GM21526 (cell line): Measurements from ENCODE around the gene FGGY.
A peak's percentile ranks its signal among the peaks of the same experiment; 100 is the strongest.
"Not testable (repeated sequence)": the region's sequence is repeated elsewhere in the genome, so short reads cannot be mapped to it uniquely, and the experiment has no call there.

ENCODE experiments used
- ATAC-seq: cut with Tn5 transposase; IDR thresholded peaks from one replicate; pipeline ENCODE4 v1.9.1; 2021; ENCODE audit warnings: moderate library complexity; ENCODE audit not compliant: unreplicated experiment, low FRiP score

The FGGY gene, protein sequence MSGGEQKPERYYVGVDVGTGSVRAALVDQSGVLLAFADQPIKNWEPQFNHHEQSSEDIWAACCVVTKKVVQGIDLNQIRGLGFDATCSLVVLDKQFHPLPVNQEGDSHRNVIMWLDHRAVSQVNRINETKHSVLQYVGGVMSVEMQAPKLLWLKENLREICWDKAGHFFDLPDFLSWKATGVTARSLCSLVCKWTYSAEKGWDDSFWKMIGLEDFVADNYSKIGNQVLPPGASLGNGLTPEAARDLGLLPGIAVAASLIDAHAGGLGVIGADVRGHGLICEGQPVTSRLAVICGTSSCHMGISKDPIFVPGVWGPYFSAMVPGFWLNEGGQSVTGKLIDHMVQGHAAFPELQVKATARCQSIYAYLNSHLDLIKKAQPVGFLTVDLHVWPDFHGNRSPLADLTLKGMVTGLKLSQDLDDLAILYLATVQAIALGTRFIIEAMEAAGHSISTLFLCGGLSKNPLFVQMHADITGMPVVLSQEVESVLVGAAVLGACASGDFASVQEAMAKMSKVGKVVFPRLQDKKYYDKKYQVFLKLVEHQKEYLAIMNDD

DNA sequence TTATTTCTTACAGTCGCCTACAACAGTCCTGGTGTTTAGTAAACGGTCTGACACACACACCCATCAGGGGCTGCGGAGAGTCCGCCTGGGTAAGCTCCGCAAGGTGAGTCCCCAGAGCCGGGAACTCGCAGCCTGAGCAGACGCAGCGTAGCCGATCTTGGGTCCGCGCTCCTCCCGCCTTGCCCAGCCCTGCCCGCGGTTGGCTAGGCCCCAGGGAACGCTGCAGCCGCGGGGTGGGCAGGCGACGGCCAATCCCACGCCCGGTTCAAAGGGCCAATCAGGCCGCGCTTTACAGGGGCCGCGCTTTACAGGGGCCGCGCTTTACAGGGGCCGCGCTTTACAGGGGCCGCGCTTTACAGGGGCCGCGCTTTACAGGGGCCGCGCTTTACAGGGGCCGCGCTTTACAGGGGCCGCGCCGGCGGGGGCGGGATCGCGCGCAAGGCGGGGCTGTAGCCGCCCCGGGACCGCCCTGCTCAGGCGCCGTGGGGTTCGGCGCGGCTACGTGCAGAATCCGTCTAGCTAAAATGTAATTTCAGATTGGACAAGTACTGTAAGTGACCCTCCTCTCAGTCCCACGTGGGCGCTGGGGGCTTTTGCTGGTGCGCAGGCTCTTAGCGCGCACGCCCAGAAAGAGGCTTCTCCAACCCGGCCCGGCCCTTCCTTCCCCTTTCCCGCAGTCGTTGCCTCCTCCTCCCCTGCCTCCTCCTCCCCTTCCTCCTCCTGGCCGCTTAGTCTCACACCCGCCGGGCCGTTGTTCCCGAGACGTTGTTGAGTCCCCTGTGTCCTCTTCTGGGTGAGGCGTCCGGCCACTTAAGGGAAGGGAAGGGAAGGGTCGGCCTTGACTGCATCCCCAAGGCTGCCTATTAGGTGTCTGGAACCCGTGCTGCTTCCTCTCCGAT is at the start of gene FGGY:
FGGY (plus strand) TSS at position 737 of the 899 bp plus-strand sequence. CDS start 24,456 bp downstream, outside the sequence.
- peak; percentile 93 for ATAC-seq

DNA sequence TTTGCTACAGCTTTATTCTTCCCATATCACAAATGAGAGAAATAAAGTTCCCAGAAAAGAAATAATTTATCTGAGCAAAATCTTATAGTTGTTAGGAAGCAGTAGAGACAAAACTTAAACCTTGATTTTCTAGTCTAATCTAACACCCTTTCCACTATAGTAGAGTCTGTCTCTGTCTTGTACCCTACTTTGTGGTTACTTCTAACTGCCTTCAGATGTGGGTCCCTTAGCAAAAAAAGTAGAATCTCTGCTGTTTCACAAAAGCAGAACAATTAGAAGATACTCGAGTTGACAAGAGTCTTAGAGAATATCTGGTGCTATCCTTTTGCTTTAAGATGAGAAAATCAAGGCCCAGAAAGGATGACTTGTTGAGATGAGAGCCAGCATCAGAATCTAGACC is 48.1 kb upstream of the FGGY start:
- ATAC-seq: no peak

DNA sequence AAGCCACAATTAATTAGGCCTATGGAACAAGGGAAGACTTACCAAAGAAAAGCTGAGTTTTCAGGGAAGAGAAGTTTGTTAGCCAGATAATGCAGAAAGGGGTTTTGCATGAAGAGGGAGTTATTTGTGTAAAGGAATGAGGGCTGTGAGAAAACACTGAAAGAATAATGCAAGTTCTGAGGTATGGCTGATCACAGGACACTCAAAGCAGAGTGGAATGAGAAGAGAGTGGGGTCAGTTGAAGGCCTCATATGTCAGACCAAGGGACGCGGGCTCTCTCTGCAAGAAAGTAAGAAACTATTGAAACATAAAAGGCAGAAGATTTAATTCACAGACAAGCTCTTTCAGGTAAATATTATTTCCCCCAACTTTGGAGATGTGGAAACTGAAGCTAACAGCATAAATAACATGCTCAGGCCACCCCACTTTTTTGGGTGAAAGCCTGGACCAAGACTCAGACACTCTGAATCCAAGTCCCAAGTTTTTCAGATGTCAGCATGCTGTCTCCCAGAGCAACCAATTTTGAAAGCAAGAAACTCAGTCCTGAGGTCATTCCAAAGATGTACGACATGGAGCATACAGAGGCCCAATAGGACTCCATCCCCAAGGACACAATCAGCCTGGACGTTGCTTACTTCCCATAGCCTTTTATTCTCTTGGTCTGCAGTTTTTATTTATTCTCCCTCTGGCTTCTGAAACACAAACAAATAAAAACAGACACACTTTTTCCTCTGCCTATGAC is 47.3 kb upstream of the FGGY start:
- no peak for ATAC-seq

DNA sequence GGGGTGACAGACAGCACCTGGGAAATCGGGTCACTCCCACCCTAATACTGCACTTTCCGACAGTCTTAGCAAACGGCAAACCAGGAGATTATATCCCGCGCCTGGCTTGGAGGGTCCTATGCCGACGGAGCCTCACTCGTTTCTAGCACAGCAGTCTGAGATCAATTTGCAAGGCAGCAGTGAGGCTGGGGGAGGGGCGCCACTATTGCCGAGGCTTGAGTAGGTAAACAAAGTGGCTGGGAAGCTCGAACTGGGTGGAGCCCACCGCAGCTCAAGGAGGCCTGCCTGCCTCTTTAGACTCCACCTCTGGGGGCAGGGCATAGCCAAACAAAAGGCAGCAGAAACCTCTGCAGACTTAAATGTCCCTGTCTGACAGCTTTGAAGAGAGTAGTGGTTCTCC is 45.8 kb upstream of the FGGY start:
- ATAC-seq: not testable (repeated sequence)

DNA sequence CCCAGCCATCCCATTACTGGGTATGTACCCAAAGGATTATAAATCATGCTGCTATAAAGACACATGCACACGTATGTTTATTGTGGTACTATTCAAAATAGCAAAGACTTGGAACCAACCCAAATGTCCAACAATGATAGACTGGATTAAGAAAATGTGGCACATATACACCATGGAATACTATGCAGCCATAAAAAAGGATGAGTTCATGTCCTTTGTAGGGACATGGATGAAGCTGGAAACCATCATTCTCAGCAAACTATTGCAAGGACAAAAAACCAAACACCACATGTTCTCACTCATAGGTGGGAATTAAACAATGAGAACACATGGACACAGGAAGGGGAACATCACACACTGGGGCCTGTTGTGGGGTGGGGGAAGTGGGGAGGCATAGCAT is 40.5 kb upstream of the FGGY start:
- ATAC-seq: not testable (repeated sequence)

DNA sequence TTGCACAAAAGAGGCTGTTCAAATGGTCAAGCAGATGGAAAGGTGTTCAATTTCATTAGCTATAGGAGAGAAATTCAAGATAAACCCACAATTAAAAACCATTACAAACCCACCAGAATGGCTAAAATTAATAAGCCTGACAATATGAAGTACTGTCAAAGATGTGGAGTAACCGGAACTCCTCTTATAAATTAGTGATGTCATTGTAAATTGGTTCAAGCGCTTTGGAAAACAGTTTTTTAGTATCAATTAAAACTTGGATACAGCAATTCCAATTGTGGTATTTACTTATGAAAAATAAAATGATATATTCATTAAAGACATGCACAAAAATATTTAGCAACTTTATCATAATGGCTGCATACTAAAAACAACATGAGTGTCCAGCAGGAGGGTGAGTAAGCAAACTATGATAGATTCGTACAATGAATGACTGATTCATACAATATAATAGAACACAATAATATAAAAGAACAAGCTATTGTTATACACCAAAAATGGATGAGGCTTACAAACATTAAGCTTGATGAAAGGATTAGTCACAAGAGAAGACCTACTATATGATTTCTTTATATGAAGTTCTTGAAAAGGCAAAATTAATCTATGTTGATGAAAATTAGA is 38.4 kb upstream of the FGGY start:
- ATAC-seq: no peak

DNA sequence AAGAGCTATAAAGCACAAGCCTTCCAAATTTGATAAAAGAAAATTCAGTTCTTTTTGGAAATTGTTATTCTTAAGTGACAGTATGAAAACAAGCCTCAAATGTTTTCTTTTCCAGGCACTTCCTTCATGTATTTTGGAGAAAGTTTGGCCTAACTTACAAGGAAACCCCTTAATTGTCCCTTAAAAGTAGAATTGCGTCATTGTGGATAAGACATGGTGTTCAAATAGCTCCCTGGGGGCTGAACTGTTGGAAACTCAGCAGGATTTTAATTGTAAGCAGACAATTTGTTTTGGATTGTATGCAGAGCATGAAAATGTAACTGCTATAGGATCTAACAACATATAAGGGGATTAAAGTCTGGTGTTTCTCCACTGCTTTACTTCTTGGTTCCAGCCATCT is 35.4 kb upstream of the FGGY start:
- no peak for ATAC-seq

DNA sequence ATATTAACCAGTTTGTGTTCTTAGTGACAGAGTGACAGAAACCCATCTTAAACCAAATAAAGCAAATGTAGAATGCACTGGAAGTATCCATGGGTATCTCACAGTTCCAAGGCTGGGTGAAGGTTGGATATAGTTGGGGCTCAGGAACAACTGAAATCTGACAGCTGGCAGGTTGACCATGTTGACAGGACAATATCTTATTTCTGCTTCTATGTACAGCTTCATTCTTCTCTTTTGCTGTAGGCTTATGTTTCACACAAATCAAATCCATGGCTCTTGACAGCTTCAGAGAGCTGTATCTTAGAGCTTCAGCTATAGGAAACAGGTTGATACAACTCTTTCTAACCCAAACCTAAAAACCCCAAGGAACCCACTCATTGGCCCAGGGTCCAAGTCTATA is 34.3 kb upstream of the FGGY start:
- ATAC-seq: no peak

DNA sequence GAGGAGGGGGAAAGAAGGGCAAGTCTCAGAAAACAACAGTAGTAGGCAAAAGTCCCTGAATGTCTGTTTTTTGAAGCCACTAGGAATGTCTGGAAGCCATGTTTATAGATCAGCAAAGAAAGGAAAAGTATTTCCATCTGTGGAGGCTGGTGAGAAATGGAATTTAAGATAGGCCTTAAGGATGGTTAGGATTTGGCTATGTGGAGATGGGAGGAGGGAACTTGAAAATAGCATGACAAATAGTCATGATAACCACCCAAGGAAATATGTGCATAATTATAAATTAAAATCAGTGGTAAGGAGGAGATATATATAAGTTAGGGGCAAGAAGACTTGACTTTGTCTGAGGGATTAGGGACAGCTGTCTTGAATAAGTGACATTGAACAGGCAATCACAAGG is 33.8 kb upstream of the FGGY start:
- no peak for ATAC-seq

DNA sequence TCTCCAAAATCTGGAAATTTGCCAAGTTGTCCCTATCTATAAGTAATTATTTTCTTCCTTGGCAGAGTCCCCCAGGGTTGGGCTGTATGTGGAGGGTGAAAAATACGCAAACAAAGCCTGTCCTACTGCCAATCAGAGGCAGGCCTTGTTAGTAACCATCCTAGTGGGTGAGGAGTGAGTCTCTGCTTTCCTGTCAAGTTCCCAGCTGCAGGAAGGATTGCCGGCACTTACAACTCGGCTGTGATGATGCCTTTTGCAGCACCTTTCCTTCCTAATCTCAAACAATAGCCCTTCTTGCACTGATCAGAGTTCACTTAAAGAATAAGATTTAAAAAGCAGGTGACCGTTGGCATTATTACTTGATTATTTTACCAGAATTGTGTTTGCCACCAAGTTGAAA is 31.3 kb upstream of the FGGY start:
- no peak for ATAC-seq

DNA sequence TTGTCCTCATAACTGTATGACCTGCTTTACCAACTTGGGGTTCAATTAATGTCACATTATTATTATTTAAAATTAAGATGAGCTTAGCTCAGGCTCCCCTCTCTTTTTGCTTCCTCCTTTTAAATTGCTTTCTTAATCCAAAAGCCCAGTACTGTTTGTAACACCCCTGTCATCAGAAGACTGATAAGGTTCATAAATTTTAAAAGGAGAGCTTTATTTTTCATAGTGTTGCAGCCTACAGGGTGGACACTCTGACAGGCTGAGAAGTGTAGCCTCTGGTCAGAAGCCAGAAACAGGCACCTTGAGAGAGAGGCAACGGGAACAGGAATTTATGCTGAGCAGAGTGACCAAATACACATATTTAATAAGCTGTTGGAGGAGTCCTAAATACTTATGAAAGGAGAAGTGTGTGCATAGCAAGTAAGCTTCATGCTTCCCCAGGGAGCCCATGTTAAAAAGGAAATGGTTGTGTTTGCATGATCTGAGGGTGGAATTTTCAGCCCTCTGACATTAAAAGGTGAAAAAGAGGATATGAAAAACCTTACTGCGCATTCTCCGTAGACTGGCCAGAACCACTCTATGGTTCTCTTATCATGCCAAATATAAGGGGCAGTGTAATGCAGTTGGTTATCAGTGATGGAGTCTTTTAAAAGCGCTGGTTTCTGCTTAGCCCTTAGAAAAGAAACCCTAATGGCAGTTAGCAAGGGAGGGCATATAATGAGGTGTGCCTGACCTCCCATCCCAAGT is 30.5 kb upstream of the FGGY start:
- ATAC-seq: peak; percentile 79

DNA sequence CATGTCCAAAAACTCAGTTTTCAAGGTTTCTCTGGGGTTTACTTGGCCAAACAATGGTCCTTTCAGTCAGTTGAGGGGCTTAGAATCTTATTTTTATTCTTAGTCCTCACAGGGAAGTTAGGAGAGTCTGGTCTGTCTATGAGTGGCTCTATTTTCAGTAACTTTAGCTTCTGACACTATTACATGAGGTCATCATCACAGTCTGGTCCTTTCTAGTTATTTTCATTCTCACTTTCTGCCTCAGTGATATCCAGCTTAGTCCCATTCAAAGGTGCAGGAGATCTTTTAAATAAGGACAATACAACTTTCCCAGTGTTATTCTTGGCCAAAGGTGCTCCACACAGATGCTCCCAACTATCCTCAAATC is 30.0 kb upstream of the FGGY start:
- ATAC-seq: peak; percentile 55

DNA sequence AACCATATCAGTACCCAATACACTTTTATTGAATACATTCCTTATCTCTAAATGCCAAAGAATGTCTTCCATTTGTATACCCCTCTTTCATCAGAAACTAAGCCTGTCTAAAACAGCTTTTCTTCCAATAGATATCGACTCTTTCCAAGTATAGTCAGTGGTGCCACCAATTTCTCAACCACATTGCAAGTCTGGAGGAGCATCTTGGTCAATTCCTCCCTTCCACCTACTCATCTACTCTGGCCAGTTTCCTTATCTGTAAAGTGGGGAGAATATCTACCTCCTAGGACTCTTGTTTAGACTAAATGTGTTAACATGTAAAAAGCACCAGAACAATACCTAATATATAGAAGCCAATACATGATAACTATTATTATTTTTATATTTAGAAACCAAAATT is 28.5 kb upstream of the FGGY start:
- ATAC-seq: no peak

DNA sequence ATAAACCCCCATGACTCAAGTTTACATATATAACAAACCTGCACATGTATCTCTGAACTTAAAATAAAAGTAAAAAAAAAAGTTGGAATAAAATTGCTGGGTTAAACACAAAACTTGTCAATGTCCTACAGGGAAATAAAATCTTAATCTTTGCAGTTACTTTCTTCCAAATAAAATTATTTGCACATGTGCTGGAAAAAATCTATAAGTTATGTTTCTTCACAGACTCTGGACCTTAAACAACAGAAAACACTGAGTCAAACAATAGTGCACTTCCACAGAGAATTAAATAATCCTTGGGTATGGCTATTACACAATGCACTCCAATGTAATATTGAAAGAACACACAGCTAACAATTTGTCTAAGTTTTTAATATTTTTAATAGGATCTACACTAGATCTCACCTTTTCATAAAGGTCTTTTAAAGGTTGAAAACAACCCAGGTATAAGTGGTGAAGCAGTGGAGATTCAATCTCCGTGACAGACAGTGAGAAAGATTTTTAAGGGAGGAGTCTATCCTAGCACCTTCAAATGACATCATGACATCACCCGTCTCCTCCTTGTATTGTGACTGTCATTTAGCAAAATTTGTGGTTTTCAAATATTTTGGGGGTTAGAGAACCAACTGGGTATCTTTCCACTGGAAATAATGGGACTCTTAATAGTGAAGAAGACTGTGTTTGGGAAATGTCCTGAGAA is 25.2 kb upstream of the FGGY start:
- ATAC-seq: no peak

DNA sequence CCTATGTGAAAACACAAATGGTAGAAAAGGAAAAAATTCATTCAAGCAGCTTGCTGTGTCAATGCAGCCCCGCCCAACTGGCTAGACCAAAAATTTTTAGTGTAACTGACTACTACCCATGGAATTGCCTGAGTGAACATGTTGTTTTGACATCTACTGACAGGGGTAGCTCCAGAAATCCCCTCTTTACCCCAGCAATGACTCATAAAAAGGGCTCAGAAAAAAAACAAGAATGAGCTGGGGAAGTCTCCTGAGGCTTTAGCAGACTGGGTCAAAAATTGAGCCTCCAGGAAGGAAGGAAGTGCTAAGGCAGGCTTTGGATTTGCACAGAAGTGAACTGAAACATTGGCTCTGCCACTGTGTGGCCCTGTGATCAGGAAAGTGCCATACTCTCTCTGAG is 24.4 kb upstream of the FGGY start:
- no peak for ATAC-seq

DNA sequence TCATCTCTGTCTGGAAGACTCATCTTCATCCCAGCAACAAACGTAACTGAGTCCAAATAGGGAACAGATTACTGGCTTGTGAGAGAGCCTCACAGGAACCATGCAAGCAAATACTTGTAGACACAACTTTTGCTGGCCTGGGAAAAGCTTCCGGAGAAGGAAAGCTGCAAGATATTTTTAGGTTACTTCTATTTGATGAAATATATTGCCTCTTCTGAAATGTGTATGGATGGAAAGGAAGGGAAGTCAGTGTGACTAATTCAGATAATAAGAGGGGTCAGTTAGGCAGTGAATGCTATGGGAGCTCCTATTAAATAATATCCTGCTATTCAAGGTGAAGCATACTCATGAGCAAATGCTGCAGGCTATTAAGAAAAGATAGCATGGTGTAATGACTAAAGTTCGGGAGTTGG is 20.4 kb upstream of the FGGY start:
- ATAC-seq: no peak

DNA sequence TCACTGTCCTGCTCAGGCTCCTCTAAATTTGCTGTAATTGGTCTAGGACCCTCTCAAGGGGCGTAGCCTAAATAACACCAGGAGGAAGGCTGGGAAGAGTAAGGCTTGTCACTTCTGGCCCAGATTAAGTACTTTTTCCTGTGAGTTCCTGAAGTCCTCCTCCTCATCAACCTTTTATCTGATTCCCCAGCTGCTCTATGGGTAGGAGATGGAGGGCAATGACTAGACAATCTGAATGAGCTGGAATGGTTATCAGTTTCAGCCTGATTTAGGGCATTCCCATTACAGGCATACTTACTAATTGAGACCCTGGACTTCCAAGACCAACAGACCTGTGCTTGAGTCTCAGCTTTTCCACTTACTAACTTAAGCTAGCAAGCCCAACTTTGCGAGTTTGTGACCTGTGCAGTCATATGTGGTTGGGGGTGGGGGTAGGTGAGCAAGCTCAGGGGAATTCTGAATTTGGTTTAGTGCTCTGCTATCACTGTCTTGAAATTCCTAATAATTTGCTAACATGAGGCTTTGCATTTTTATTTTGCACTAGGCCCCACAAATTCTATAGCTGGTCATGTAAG is 18.0 kb upstream of the FGGY start:
- ATAC-seq: no peak

DNA sequence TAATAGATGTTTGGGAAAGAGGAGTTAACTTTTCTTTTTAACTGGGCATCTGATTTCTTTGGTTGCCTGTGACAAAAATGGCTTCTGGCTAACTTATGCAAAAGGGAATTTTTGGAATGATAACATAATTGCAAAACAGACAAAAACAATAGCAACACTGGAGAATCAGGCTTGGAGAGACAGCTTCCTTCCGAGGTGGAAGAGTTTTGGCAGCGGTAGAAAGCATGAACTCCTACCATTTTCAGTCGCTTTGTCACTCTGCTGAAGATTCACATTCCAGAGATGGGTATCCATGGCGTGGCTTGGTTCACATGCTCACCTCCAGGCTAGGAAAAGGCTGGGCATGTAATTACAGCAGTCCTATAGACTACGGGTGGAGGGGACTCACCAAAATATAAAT is 17.2 kb upstream of the FGGY start:
- ATAC-seq: no peak

DNA sequence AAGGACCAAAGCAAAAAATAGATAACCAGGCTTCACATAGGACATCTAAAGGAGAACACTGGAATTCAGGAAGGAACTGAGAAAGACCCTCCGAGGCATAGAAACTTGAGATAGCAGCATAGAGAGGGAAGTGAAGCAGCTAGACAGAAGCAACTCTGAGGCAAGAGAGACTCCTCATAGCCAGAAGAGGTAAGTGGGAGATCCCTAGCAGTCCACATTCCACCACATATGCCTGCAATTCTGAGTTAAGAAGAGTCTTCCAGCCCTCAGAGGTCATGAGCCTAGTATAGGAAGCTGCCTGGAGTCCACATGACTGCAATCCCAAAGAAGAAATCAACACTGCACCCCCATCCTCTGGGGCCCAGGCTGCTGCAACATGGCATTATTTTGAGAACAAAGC is 13.9 kb upstream of the FGGY start:
- ATAC-seq: no peak
